Cardiac muscle cell (in vitro differentiated cells and primary cell): ENCODE results near the gene DET1. TPM values are rescaled to one million over a fixed set of nuclear protein-coding genes. Genes with fewer than 3 reads are reported as not detected.

Source experiments
- DNase-seq, 2 donors: peaks; one replicate each; pipeline versions ENCODE4 v3.0.0 to v3.0.0-alpha.2; 2010 to 2017; ENCODE audit warnings: low read depth in 1 of 2, low spot score in 1 of 2
- H3K27ac ChIP-seq: fragments of 200-600 bp; sonication (generic); 2 replicates; pipeline ENCODE4 v1.5.1; 2016
- H3K27me3 ChIP-seq: fragments of 200-600 bp; sonication (generic); 2 replicates; pipeline ENCODE4 v1.6.0; 2016; ENCODE audit warnings: control low read depth
- H3K36me3 ChIP-seq: fragments of 200-600 bp; sonication (generic); 2 replicates; pipeline ENCODE4 v1.5.1; 2016; ENCODE audit warnings: control low read depth
- H3K4me1 ChIP-seq: fragments of 200-600 bp; sonication (generic); 2 replicates; pipeline ENCODE4 v1.8.1; 2017; ENCODE audit warnings: low read depth, mild to moderate bottlenecking, mixed run types
- H3K4me3 ChIP-seq: fragments of 200-600 bp; sonication (generic); 2 replicates; pipeline ENCODE4 v1.5.1; 2016; ENCODE audit warnings: mild to moderate bottlenecking
- H3K9me3 ChIP-seq: fragments of 200-600 bp; sonication (generic); 2 replicates; pipeline ENCODE4 v1.5.1; 2017; ENCODE audit warnings: low read depth, mild to moderate bottlenecking, control low read depth
- CTCF ChIP-seq: IDR thresholded peaks from 2 replicates; pipeline ENCODE4 v1.5.1; 2012; ENCODE audit warnings: low read depth, mild to moderate bottlenecking, low read length
- polyA plus RNA-seq: library from polyadenylated mRNA; unstranded; fragments of >200 nt; fragmentation: Nextera tagmentation; extraction: Ambion mirVana; gene quantifications from 2 replicates; pipeline ENCODE4 v1.2.1, GENCODE V29; 2016
- total RNA-seq: library from RNA; depleted of rRNA; stranded (reverse); fragments of >200 nt; gene quantifications from 2 replicates; pipeline ENCODE4 v1.2.3, GENCODE V29; 2016

Gene DET1
- total and polyA plus RNA-seq, 2 experiments from 2014 or later, result 10.6 to 18.0 TPM

- no peaks in the 10 kb centered on the region for H3K27me3 ChIP-seq
Observed at GRCh38 chr15:88493844-88494243, 52.6 kb downstream of the DET1 start.

GRCh38 chr15:88491158-88491557 is 55.3 kb downstream of the DET1 start:
- Histone ChIP-seq H3K9me3 (no peaks in the 10 kb centered on the region), H3K27me3 (no peaks in the 10 kb centered on the region), H3K36me3 (no peaks in the 10 kb centered on the region), H3K4me1 (peaks cover 13% of the 10 kb centered on the region), H3K4me3 (no peak overlapping the region), H3K27ac (no peak overlapping the region)
- no peak for DNase-seq
- no peak for TF ChIP-seq CTCF

More at GRCh38 chr15:88493844-88494243, 52.6 kb downstream of the DET1 start:
- H3K36me3 ChIP-seq, result no peaks in the 10 kb centered on the region
- H3K4me3 ChIP-seq, result no peak overlapping the region
- no peak overlapping the region for H3K27ac ChIP-seq
- DNase-seq, result no peak
- peaks cover 16% of the 10 kb centered on the region for H3K4me1 ChIP-seq
- no peaks in the 10 kb centered on the region for H3K9me3 ChIP-seq
- no peak for TF ChIP-seq CTCF

GRCh38 chr15:88490036-88490435 is 56.4 kb downstream of the DET1 start:
- Histone ChIP-seq H3K27me3 (no peaks in the 10 kb centered on the region), H3K27ac (no peak overlapping the region), H3K4me3 (no peak overlapping the region), H3K36me3 (no peaks in the 10 kb centered on the region), H3K4me1 (peaks cover 4% of the 10 kb centered on the region), H3K9me3 (no peaks in the 10 kb centered on the region)
- DNase-seq, result no peak
- no peak for TF ChIP-seq CTCF

GRCh38 chr15:88489321-88489720 is 57.2 kb downstream of the DET1 start:
- Histone ChIP-seq H3K4me3 (no peak overlapping the region), H3K36me3 (no peaks in the 10 kb centered on the region), H3K27me3 (no peaks in the 10 kb centered on the region), H3K4me1 (no peaks in the 10 kb centered on the region), H3K27ac (no peak overlapping the region), H3K9me3 (no peaks in the 10 kb centered on the region)
- no peak for DNase-seq
- TF ChIP-seq CTCF, result no peak

GRCh38 chr15:88487796-88488523 is 58.5 kb downstream of the DET1 start:
- H3K4me1 ChIP-seq, result no peaks in the 10 kb centered on the region
- H3K4me3 ChIP-seq, result no peak overlapping the region
- H3K27ac ChIP-seq, result no peak overlapping the region
- H3K36me3 ChIP-seq, result no peaks in the 10 kb centered on the region
- H3K27me3 ChIP-seq, result no peaks in the 10 kb centered on the region
- no peak for DNase-seq
- H3K9me3 ChIP-seq, result no peaks in the 10 kb centered on the region
- no peak for TF ChIP-seq CTCF
